ENCODE results near the gene GFER.
"Not testable (repeated sequence)": the region's sequence is repeated elsewhere in the genome, so short reads cannot be mapped to it uniquely, and the experiment has no call there.

GFER gene

DNA sequence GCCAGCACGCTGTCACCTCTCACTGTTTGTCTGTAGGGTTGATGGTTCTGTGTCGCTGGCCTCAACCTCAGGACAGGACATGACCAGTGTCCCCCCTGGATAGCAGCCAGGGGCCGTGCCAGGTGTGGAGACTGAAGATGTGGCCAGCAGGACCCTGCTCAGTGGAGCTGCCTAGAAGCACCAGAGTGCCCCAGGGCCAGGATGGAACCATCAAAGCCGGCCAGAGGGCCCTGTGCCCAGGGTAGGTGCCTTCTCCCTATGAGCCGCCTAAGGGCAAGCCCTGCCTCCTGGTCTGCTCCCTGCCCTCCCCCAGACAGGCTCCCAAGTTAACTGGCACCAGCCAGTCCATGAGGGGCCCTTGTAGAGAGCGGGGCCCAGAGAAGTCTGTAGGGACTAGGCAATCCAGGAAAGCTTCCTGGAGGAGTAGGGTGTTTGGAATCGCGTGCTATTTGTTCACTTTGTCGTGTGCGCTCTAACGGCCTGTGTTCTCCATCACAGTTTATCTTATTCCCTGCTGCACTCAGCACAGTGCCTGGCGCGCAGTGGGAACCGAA is 25.2 kb upstream of the GFER start:
- no peak for DNase-seq (ENCODE audit: insufficient read length, low spot score)

DNA sequence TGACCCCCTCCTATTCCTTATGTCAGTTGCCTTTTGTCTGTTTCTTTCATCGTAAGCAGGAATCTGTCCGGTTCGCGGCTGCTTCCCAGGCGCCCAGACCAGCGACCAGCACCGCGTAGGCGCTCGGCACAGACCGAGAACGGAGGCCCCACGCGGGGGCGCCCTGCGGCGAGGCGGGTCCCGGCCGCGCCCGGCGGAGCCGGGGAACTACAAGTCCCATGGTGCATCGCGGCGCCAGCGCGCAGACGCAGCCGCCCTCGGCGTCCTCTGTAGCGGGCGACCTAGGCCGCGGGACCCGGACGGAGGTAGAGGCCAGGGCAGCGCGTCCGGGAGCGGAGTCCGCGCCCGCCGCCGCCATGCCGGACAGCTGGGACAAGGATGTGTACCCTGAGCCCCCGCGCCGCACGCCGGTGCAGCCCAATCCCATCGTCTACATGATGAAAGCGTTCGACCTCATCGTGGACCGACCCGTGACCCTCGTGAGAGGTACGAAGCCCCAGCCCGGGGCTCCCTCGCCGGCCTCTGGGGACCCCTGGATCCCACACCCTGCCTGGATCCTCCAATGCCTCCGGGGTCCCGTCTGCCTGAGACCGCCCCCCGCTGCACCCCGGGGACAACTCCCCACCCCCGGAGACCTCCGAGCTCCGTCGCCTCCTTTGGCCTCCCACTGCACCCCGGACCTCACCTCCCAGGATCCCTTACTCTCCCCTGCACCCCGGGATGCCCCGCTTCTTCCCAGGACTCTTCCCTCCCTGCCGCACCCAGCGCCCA is 24.5 kb upstream of the GFER start, which contains the start of gene NDUFB10:
Gene NDUFB10, plus strand, starts transcription at position 270 of the 771 bp plus-strand sequence. Its CDS starts 87 bp downstream, at position 357.
- TF ChIP-seq POLR2AphosphoS5 (IDR thresholded peaks at IDR 0.05; ENCODE audit: low read depth, low read length) = peak; percentile 84
- TF ChIP-seq SPI1 (IDR thresholded peaks at IDR 0.05; ENCODE audit: low read depth, low read length) = no peak
- TF ChIP-seq POLR2A (IDR thresholded peaks at IDR 0.05; ENCODE audit: low read depth, low read length) = peak; percentile 69; the same call in 1 of the 2 replicates
- TF ChIP-seq TAF1 (IDR thresholded peaks at IDR 0.05; ENCODE audit: low read depth, low read length) = peak; percentile 47; the same call in 1 of the 2 replicates
- FAIRE-seq (peak; percentile 97), DNase-seq (ENCODE audit: insufficient read length, low spot score) (peak; percentile 94)

More for the DNA sequence above, 25.2 kb upstream of the GFER start:
- TF ChIP-seq PAX5 (IDR thresholded peaks at IDR 0.05; ENCODE audit: insufficient read depth, low read length, severe bottlenecking) (no peak), TAF1 (IDR thresholded peaks at IDR 0.05; ENCODE audit: low read depth, low read length) (no peak), POU2F2 (IDR thresholded peaks at IDR 0.05; ENCODE audit: low read depth, low read length) (no peak), POLR2AphosphoS5 (IDR thresholded peaks at IDR 0.05; ENCODE audit: low read depth, low read length) (no peak), POLR2A (IDR thresholded peaks at IDR 0.05; ENCODE audit: low read depth, low read length) (no peak), SPI1 (IDR thresholded peaks at IDR 0.05; ENCODE audit: low read depth, low read length) (no peak)
- FAIRE-seq = no peak

DNA sequence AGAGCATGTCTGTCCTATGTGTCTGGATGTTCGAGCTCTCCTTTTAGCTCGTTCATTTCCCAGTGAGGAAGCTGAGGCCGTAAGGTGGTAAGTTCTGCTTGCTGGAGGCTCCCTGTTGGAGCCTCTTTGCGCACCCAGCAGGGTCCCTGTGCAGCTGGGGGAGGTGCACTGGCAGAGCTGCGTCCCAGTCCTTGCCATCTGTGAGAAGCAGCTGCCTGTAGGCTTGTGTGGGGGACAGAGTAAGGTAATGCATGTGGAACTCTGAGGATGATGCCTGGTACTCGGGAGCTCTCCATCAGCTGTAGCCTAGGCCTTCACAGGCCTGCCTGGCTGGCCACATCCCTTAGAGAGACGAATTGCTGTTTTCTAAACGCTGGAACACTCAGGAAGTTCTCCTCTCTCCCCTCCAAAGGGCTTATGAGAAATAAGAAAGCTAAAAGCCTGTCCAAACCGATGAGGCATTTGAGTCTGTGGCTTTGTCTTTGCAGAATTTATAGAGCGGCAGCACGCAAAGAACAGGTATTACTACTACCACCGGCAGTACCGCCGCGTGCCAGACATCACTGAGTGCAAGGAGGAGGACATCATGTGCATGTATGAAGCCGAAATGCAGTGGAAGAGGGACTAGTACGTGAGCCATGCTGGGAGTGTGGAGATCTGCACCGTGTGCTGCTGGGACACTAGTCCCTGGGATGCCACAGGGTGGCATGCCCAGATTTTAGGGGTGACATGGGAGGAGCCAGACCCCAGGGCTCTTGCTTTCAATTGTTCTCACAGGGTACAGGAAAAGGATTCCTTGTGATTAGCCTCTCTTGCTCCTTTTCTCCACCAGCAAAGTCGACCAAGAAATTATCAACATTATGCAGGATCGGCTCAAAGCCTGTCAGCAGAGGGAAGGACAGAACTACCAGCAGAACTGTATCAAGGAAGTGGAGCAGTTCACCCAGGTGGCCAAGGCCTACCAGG is 23.0 kb upstream of the GFER start:
- FAIRE-seq (peak; percentile 64), DNase-seq (ENCODE audit: insufficient read length, low spot score) (no peak)
- TF ChIP-seq TAF1 (IDR thresholded peaks at IDR 0.05; ENCODE audit: low read depth, low read length) (no peak; the same call in none of the 2 replicates), POLR2AphosphoS5 (IDR thresholded peaks at IDR 0.05; ENCODE audit: low read depth, low read length) (peak; percentile 98), SPI1 (IDR thresholded peaks at IDR 0.05; ENCODE audit: low read depth, low read length) (no peak), PAX5 (IDR thresholded peaks at IDR 0.05; ENCODE audit: insufficient read depth, low read length, severe bottlenecking) (no peak), POU2F2 (IDR thresholded peaks at IDR 0.05; ENCODE audit: low read depth, low read length) (peak; percentile 93), POLR2A (IDR thresholded peaks at IDR 0.05; ENCODE audit: low read depth, low read length) (peak; percentile 97)

DNA sequence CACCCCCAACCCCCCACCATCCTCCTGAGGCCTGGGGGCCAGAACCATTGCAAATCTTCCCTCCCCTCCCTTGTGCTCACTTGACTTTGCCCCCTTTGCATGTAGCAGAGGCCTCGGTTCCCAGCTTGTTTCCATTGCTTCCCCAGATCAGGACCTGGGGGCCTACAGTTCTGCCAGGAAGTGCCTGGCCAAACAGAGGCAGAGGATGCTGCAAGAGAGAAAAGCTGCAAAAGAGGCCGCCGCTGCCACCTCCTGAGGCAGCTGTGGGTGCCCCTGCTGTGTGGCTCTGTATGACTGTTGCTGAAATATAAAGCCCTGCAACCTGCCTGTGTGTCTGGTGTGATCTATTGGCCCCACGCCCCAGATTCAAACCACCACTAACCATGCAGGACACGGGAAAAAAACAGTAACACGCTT is 22.3 kb upstream of the GFER start:
- TF ChIP-seq POLR2A (IDR thresholded peaks at IDR 0.05; ENCODE audit: low read depth, low read length) (no peak), PAX5 (IDR thresholded peaks at IDR 0.05; ENCODE audit: insufficient read depth, low read length, severe bottlenecking) (no peak), POLR2AphosphoS5 (IDR thresholded peaks at IDR 0.05; ENCODE audit: low read depth, low read length) (no peak), TAF1 (IDR thresholded peaks at IDR 0.05; ENCODE audit: low read depth, low read length) (no peak), POU2F2 (IDR thresholded peaks at IDR 0.05; ENCODE audit: low read depth, low read length) (no peak), SPI1 (IDR thresholded peaks at IDR 0.05; ENCODE audit: low read depth, low read length) (no peak)
- FAIRE-seq (no peak), DNase-seq (ENCODE audit: insufficient read length, low spot score) (no peak)

DNA sequence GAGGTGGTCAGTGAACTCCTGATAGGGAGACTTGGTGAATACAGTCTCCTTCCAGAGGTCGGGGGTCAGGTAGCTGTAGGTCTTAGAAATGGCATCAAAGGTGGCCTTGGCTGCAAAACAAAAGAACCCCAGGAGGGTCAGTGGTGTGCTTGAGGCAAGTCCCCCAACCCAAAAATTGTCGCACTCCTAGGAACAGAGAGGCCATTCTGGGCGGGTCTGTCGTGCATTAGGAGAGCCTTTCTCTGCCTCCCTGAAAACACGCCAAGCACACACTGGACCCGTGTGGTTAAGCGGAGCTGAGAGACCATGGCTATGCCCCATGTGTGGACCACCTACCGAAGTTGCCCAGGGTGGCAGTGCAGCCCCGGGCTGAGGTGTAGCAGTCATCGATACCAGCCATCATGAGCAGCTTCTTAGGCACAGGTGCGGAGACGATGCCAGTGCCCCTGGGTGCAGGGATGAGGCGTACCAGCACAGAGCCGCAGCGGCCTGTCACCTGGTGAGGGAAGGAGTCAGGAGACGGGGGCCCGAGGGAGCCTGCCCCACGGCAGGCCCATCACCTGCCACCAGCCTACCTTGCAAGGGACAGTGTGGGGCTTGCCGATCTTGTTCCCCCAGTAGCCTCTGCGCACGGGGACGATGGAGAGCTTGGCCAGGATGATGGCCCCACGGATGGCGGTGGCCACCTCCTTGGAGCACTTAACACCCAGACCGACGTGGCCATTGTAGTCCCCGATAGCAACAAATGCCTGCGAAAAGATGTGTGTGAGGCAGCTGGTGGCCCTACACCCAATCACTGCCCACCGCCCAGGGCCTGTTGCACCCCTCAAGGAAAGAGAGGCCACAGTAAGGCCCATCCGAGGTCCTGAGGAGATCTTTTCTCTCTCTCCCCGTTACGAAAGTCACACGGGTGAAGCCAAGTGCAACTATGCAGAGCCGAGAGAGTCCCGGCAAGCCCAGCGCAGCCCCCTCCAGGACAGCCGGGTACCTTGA is 21.5 kb upstream of the GFER start:
- FAIRE-seq; DNase-seq (ENCODE audit: insufficient read length, low spot score): not testable (repeated sequence)
- TF ChIP-seq POLR2AphosphoS5 (IDR thresholded peaks at IDR 0.05; ENCODE audit: low read depth, low read length) = 0 out of 2 replicates have a peak, but pooled peaks have one; percentile 46
- peak; percentile 69; the same call in 1 of the 2 replicates for TF ChIP-seq POLR2A (IDR thresholded peaks at IDR 0.05; ENCODE audit: low read depth, low read length)

DNA sequence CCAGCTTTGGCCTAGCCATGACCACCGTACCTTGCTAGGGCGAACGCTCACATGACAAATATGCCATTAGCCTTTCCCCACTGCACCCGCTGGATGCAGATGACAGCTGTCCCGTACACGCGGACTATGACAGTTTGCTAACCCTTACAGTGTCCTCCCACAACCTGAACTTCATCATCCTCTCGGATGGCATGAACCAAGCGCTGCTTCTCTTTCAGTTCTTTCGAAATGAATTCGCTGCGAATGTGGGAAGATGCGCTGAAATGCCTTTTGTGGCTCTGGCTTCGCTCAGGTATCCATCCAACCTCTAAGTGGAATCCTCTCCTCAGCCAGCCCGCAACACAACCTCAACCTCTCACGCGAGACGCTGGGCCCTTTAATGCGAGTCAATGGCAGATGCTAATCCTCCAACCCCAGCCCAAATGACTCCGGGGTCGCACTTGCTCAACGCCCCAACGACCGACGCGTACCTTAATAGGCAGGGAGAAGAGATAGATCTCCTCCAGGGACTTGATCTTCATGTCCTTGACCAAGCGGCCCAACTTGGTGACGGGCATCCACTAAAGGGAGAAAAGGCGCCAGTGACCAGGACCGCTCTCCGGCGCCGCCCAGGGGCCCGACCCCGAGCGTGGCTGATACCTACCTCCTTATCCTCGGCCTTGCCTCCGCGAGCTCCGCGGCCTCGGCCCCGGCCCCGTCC is 20.0 kb upstream of the GFER start:
- DNase-seq (ENCODE audit: insufficient read length, low spot score) (no peak), FAIRE-seq (peak; percentile 5)
- TF ChIP-seq POU2F2 (IDR thresholded peaks at IDR 0.05; ENCODE audit: low read depth, low read length) (peak; percentile 21; the same call in 1 of the 2 replicates), POLR2AphosphoS5 (IDR thresholded peaks at IDR 0.05; ENCODE audit: low read depth, low read length) (0 out of 2 replicates have a peak, but pooled peaks have one; percentile 17), POLR2A (IDR thresholded peaks at IDR 0.05; ENCODE audit: low read depth, low read length) (no peak; the same call in 1 of the 2 replicates)

DNA sequence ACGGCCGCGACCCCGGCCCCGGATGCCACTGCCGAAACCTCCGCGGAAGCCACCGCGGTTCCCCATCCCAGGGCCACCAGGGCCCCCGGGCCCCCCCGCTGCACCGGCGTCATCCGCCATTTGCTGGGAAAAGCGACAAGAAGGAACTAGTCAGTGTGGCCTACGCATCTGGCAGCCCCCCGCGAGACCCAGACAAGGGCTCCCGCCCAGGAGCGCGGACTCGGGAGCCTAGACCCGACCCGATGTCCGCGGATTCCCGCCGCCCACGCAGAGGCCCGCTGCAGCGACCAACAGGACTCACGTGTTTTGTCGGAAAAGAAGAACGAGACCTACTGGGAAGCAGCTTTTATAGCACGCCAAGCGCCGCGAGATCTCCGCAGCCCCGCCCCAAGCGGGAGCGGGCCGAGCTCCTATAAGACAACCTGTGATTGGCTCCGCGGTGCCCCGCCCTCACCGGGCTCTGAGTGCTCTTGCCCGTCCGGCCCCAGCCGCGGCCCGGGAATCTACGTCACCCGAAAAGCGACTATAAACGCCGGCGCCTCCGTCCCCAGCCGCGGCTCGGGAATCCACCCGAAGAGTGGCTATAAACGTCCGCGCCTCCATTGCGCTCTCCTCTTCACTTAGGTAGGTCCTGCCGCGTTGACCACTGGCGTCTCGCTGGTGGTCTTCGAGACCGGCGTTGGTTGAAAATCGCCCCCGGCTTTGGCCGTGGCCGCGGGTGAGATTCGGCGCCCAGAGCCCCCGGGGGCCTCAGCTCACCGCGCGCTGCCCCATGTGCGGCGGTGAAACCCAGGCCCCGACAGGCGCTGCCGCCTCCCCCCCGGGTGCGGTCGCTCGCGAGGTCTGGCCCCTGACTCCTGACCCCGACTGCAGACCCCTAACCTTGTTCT is 19.2 kb upstream of the GFER start, which contains the start of gene RPS2:
Gene RPS2, minus strand, starts transcription at position 321 of the 890 bp plus-strand sequence. Its CDS starts 201 bp downstream, at position 120.
- DNase-seq (ENCODE audit: insufficient read length, low spot score) (peak; percentile 100), FAIRE-seq (peak; percentile 85)
- no peak for TF ChIP-seq PAX5 (IDR thresholded peaks at IDR 0.05; ENCODE audit: insufficient read depth, low read length, severe bottlenecking)
- TF ChIP-seq POU2F2 (IDR thresholded peaks at IDR 0.05; ENCODE audit: low read depth, low read length) = peak; percentile 97
- TF ChIP-seq TAF1 (IDR thresholded peaks at IDR 0.05; ENCODE audit: low read depth, low read length) = peak; percentile 100
- peak; percentile 100 for TF ChIP-seq POLR2AphosphoS5 (IDR thresholded peaks at IDR 0.05; ENCODE audit: low read depth, low read length)
- TF ChIP-seq POLR2A (IDR thresholded peaks at IDR 0.05; ENCODE audit: low read depth, low read length) = peak; percentile 100
- no peak for TF ChIP-seq SPI1 (IDR thresholded peaks at IDR 0.05; ENCODE audit: low read depth, low read length)
